Osteocyte (in vitro differentiated cells): ENCODE data around the gene AFF1. TPM values are rescaled to one million over a fixed set of nuclear protein-coding genes. Genes with fewer than 3 reads are reported as not detected.
"Not testable (repeated sequence)": the region's sequence is repeated elsewhere in the genome, so short reads cannot be mapped to it uniquely, and the experiment has no call there.

ENCODE experiments used
- DNase-seq: peaks from one replicate; pipeline ENCODE4 v3.0.0; 2021; ENCODE audit warnings: mixed read lengths; ENCODE audit not compliant: unreplicated experiment; ENCODE audit errors: extremely low spot score
- H3K27ac Mint-ChIP-seq: one replicate; pipeline ENCODE4 v1.8.0; 2021; ENCODE audit warnings: mild to moderate bottlenecking, mixed read lengths; ENCODE audit not compliant: unreplicated experiment
- H3K27me3 Mint-ChIP-seq: one replicate; pipeline ENCODE4 v1.8.0; 2021; ENCODE audit warnings: mixed read lengths; ENCODE audit not compliant: unreplicated experiment
- H3K36me3 Mint-ChIP-seq: one replicate; pipeline ENCODE4 v1.8.0; 2021; ENCODE audit warnings: mixed read lengths; ENCODE audit not compliant: unreplicated experiment
- H3K4me1 Mint-ChIP-seq: one replicate; pipeline ENCODE4 v1.8.0; 2021; ENCODE audit warnings: mixed read lengths; ENCODE audit not compliant: unreplicated experiment
- H3K4me3 Mint-ChIP-seq: one replicate; pipeline ENCODE4 v1.8.0; 2021; ENCODE audit warnings: mild to moderate bottlenecking, moderate library complexity, mixed read lengths; ENCODE audit not compliant: unreplicated experiment
- H3K9me3 Mint-ChIP-seq: one replicate; pipeline ENCODE4 v1.8.0; 2021; ENCODE audit warnings: mixed read lengths; ENCODE audit not compliant: unreplicated experiment
- CTCF ChIP-seq: fragments of 200-600 bp; sonication (generic); IDR thresholded peaks from 2 replicates; pipeline ENCODE4 v1.5.0; 2021; ENCODE audit warnings: antibody characterized with exemption, mild to moderate bottlenecking, moderate library complexity
- total RNA-seq: library from RNA; stranded (reverse); gene quantifications from 2 replicates; pipeline ENCODE4 v1.2.1, GENCODE V29; 2021

Gene AFF1
- total RNA-seq, 1 donor from 2014 or later = 39.3 TPM

DNA sequence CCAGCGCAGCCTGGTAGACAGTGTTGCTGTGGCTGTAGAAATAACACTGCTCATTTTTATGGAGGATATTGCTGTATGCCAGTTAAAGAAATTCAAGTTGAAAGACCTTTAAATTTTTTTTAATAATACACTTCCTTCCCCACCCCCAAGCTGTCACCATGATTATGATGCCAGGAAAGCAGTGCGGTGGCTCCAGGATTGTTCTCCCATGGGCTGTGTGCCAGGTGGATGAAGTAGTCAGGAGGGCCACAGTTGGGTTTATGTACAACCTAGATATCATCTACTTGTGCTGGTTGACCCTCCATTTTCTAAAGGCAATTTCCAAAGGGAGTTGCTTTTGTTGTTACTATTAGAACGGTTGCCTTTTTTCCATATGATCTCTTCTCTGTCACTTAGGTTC, 136.6 kb downstream of the AFF1 start:
- no peaks in the 10 kb centered on the region for H3K9me3 Mint-ChIP-seq
- no peaks in the 10 kb centered on the region for H3K27me3 Mint-ChIP-seq
- peaks cover 39% of the 10 kb centered on the region for H3K4me1 Mint-ChIP-seq
- TF ChIP-seq CTCF = no peak
- H3K27ac Mint-ChIP-seq = no peak overlapping the region
- no peak overlapping the region for H3K4me3 Mint-ChIP-seq
- DNase-seq = no peak
- peaks cover 3% of the 10 kb centered on the region for H3K36me3 Mint-ChIP-seq

DNA sequence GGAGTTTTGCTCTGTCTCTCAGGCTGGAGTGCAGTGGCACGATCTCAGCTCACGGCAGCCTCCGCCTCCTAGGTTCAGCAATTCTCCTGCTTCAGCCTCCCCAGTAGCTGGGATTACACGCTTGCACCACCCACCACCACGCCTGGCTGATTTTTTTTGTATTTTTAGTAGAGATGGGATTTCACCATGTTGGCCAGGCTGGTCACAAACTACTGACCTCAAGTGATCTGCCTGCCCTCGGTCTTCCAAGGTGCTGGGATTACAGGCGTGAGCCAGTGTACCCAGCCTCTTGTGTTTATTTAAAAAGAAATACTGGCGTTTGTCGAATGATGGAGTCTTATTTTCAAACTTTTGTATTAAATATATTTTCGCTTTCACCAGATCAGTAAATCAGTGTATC, 137.7 kb downstream of the AFF1 start:
- peaks cover 36% of the 10 kb centered on the region for H3K4me1 Mint-ChIP-seq

GRCh38 chr4:87073199-87074120, 138.6 kb downstream of the AFF1 start:
- peak overlapping the region; percentile 79 for H3K27ac Mint-ChIP-seq
- H3K4me1 Mint-ChIP-seq = peaks cover 38% of the 10 kb centered on the region
- no peaks in the 10 kb centered on the region for H3K27me3 Mint-ChIP-seq
- peaks cover 3% of the 10 kb centered on the region for H3K36me3 Mint-ChIP-seq
- no peaks in the 10 kb centered on the region for H3K9me3 Mint-ChIP-seq
- no peak for DNase-seq
- no peak for TF ChIP-seq CTCF
- peak overlapping the region; percentile 46 for H3K4me3 Mint-ChIP-seq

More for the DNA sequence above, 137.7 kb downstream of the AFF1 start:
- peak overlapping the region; percentile 41 for H3K27ac Mint-ChIP-seq
- not testable (repeated sequence) for H3K9me3 Mint-ChIP-seq, DNase-seq, H3K4me3 Mint-ChIP-seq, H3K36me3 Mint-ChIP-seq, H3K27me3 Mint-ChIP-seq

GRCh38 chr4:87074121-87074488, 139.3 kb downstream of the AFF1 start:
- no peak for TF ChIP-seq CTCF
- no peaks in the 10 kb centered on the region for H3K27me3 Mint-ChIP-seq
- no peaks in the 10 kb centered on the region for H3K9me3 Mint-ChIP-seq
- peak overlapping the region; percentile 79 for H3K27ac Mint-ChIP-seq
- peak overlapping the region; percentile 46 for H3K4me3 Mint-ChIP-seq
- H3K4me1 Mint-ChIP-seq = peaks cover 38% of the 10 kb centered on the region
- DNase-seq = no peak
- H3K36me3 Mint-ChIP-seq = peaks cover 3% of the 10 kb centered on the region

DNA sequence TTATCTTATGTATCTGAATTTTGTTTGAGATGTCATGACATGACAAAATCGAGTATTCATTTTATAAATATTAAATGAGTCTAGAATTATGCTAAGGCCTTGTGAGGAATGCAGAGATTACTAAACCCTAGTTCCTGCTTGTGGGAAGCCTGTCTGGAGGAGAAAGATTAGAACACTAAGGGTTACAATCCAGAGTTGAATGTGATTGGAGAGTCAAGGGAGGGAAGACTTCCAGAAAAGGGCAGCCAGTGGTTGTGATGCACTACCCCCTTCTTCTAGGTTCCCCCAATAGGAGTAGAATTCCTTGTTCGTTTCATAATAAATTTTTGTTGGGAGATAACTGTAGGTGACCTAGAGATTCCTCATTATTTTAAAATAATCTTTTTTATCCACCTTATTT, 141.1 kb downstream of the AFF1 start:
- peaks cover 3% of the 10 kb centered on the region for H3K36me3 Mint-ChIP-seq
- H3K9me3 Mint-ChIP-seq = no peaks in the 10 kb centered on the region
- no peak for DNase-seq
- H3K4me3 Mint-ChIP-seq = no peak overlapping the region
- no peak overlapping the region for H3K27ac Mint-ChIP-seq
- H3K4me1 Mint-ChIP-seq = peaks cover 54% of the 10 kb centered on the region
- H3K27me3 Mint-ChIP-seq = no peaks in the 10 kb centered on the region
- no peak for TF ChIP-seq CTCF
